GM21737 (cell line): Measurements from ENCODE around the gene VSIG8.
"Not testable (repeated sequence)": the region's sequence is repeated elsewhere in the genome, so short reads cannot be mapped to it uniquely, and the experiment has no call there.

Source experiments
- ATAC-seq: cut with Tn5 transposase; IDR thresholded peaks from one replicate; pipeline ENCODE4 v1.9.1; 2021; ENCODE audit warnings: mild to moderate bottlenecking, moderate library complexity; ENCODE audit not compliant: unreplicated experiment

The VSIG8 gene

GRCh38 chr1:159862557-159862956, at the start of gene VSIG8:
VSIG8 (minus strand) TSS chr1:159862657; CDS start chr1:159862521, 136 bp downstream.
- no peak for ATAC-seq

- no peak for ATAC-seq
Observed at GRCh38 chr1:159911326-159912070, 49.0 kb upstream of the VSIG8 start.

- no peak for ATAC-seq
Observed at GRCh38 chr1:159908031-159908940, 45.8 kb upstream of the VSIG8 start.

- no peak for ATAC-seq
Observed at GRCh38 chr1:159906960-159907359, 44.5 kb upstream of the VSIG8 start.

- not testable (repeated sequence) for ATAC-seq
Observed at GRCh38 chr1:159904036-159904435, 41.6 kb upstream of the VSIG8 start.

GRCh38 chr1:159902541-159902940, 40.1 kb upstream of the VSIG8 start:
- ATAC-seq: no peak

- no peak for ATAC-seq
Observed at GRCh38 chr1:159900755-159901360, 38.4 kb upstream of the VSIG8 start.

- no peak for ATAC-seq
Observed at GRCh38 chr1:159900086-159900680, 37.7 kb upstream of the VSIG8 start, which contains the start of gene CFAP45. CFAP45 (minus strand) TSS chr1:159900165; CDS start chr1:159900098, 67 bp downstream.

- ATAC-seq: not testable (repeated sequence)
Observed at GRCh38 chr1:159899634-159900033, 37.2 kb upstream of the VSIG8 start.

GRCh38 chr1:159898527-159898926, 36.1 kb upstream of the VSIG8 start:
- no peak for ATAC-seq

GRCh38 chr1:159897962-159898361, 35.5 kb upstream of the VSIG8 start:
- ATAC-seq: no peak

- ATAC-seq: no peak
Observed at GRCh38 chr1:159896546-159896930, 34.1 kb upstream of the VSIG8 start.

- no peak for ATAC-seq
Observed at GRCh38 chr1:159895836-159896545, 33.5 kb upstream of the VSIG8 start.

GRCh38 chr1:159895286-159895685, 32.8 kb upstream of the VSIG8 start:
- ATAC-seq: no peak

GRCh38 chr1:159892944-159893343, 30.5 kb upstream of the VSIG8 start:
- no peak for ATAC-seq

GRCh38 chr1:159891275-159892157, 29.1 kb upstream of the VSIG8 start:
- ATAC-seq: peak; percentile 76

- ATAC-seq: no peak
Observed at GRCh38 chr1:159890390-159890789, 27.9 kb upstream of the VSIG8 start.

GRCh38 chr1:159889821-159890252, 27.4 kb upstream of the VSIG8 start:
- ATAC-seq: peak; percentile 79

GRCh38 chr1:159889202-159889601, 26.7 kb upstream of the VSIG8 start:
- ATAC-seq: no peak
